Measurements from ENCODE around the gene GMDS.

GMDS gene

DNA sequence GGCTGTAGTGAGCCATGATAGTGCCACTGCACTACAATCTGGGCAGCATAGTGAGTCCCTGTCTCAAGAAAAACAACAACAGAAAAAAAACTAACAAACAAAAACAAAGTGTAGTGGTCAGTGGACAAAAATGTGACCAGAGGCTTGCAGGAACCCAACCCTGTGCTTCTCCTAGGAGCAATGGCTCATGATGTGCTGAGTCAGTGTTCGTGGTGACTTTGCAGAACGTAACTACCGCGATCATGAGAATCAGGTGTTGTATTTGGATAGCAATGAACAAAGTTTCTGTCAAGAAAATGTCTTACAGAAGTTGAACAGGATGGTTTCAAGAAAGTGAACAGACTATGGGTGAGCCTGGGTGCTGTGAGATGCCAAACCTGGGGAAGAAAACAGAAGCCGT is 654.2 kb downstream of the GMDS start:
- DNase-seq (ENCODE audit: low read depth) = no peak
- H3K4me3 ChIP-seq (ENCODE audit: low read depth, low read length) = no peak overlapping the region
- TF ChIP-seq, protein P1, sequence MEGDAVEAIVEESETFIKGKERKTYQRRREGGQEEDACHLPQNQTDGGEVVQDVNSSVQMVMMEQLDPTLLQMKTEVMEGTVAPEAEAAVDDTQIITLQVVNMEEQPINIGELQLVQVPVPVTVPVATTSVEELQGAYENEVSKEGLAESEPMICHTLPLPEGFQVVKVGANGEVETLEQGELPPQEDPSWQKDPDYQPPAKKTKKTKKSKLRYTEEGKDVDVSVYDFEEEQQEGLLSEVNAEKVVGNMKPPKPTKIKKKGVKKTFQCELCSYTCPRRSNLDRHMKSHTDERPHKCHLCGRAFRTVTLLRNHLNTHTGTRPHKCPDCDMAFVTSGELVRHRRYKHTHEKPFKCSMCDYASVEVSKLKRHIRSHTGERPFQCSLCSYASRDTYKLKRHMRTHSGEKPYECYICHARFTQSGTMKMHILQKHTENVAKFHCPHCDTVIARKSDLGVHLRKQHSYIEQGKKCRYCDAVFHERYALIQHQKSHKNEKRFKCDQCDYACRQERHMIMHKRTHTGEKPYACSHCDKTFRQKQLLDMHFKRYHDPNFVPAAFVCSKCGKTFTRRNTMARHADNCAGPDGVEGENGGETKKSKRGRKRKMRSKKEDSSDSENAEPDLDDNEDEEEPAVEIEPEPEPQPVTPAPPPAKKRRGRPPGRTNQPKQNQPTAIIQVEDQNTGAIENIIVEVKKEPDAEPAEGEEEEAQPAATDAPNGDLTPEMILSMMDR (IDR thresholded peaks at IDR 0.05; ENCODE audit: insufficient read depth, low read depth, low read length, missing control alignments) = no peak

DNA sequence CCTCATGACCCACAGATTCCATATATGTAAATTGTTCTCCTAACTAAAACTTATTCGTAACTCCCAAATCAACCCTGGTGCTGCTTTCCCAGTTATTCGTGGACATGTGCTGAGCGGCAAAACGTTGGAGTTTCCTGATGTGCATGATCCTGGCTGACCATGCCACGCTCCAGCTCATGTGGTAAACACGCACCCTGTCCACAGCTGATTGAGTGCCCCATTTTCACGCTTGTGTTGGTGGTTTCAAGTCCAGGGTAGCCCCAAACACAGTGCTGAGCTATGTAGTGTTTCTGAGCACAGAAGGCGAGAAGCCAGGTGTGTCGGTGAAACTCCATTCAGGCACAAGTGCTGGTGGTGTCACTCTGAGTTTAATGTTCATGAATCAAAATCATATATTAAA is 654.8 kb downstream of the GMDS start:
- TF ChIP-seq, protein P1 (IDR thresholded peaks at IDR 0.05; ENCODE audit: insufficient read depth, low read depth, low read length, missing control alignments) = no peak
- no peak overlapping the region for H3K4me3 ChIP-seq (ENCODE audit: low read depth, low read length)
- DNase-seq (ENCODE audit: low read depth) = no peak

DNA sequence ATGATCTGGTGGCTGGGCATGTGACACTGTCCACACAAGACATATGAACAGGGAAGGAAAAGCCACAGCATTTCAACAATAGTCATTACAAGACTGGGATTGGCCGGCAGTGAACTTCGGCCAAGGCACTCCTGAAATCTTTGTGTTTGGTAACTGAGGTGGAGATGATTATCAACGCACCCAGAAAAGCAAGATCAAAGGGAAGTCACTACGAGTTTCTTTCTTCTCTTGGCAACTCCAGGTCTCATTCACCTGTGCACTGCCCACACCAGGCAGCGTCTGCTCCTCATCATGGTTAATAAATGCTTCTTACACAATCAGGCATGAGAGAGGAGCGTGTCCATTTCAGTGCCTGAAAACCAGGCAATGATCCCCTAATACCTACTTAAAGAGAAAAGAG is 656.2 kb downstream of the GMDS start:
- TF ChIP-seq, protein P1 (IDR thresholded peaks at IDR 0.05; ENCODE audit: insufficient read depth, low read depth, low read length, missing control alignments) = no peak
- no peak for DNase-seq (ENCODE audit: low read depth)
- H3K4me3 ChIP-seq (ENCODE audit: low read depth, low read length) = no peak overlapping the region

DNA sequence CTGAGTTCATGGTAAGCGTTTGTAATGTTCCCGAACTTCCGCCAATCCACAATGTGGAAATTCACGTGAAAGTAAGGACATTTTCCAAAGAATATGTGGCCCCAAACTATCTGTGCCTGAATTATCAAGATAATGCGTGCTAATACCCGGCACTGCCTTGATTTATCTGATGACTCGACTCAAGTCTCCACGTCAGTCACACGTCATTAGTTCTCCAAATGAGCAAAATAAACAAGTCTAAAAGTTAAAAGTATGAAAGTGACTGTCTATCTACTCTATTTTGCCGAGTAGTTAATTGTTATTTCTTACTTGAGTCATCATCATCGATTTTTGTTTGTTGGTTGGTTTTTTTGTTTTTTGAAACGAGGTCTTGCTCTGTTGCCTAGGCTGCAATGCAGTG is 657.4 kb downstream of the GMDS start:
- DNase-seq (ENCODE audit: low read depth) = no peak
- TF ChIP-seq, protein P1 (IDR thresholded peaks at IDR 0.05; ENCODE audit: insufficient read depth, low read depth, low read length, missing control alignments) = no peak
- H3K4me3 ChIP-seq (ENCODE audit: low read depth, low read length) = no peak overlapping the region

DNA sequence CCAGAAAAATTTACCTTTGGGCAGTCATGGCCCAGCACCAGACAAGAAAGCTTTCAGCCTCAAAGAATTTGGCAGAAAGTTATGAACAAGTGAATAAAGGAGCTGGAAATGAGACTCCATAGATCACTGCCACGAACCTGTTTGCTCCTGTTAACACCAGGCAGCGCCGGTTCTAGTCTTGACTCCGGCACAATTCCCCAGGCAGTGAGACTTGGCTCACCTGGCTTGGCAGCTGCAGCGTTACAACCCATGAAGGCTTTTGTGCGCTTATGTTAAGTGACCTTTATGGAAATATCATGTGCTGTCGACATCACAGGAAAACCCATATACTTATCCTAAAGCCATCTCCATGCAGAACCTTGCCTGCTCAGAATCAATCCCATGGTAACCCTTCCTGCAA is 657.9 kb downstream of the GMDS start:
- H3K4me3 ChIP-seq (ENCODE audit: low read depth, low read length) = no peak overlapping the region
- TF ChIP-seq, protein P1 (IDR thresholded peaks at IDR 0.05; ENCODE audit: insufficient read depth, low read depth, low read length, missing control alignments) = no peak
- DNase-seq (ENCODE audit: low read depth) = no peak

DNA sequence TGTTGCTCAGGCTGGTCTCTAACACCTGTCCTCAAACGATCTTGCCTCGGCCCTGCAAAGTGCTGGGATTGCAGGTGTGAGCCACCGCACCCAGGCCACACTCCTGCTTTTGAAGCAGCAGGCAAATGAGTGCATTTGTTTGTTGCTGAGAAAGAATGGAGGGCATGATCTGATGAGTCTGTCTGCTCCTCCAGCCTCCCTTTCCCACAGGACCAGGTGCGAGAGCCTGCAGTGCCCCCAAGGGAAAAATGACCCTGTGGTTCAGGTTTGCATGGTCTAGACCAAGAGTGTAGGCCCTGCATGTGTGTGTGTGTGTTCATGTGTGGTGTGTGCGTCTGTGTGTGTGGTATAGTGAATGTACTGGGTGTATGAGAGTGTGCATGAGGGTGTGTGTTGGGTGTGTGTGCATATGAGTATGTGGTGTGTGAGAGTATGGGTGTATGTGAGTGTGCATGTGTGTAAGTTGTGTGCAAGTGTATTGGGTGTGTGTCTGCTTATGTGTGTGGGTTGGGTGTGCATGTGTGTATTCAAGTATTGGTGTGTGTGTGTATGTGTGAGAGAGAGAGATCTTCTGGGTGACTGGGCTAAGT is 658.4 kb downstream of the GMDS start:
- DNase-seq (ENCODE audit: low read depth) = no peak
- TF ChIP-seq, protein P1 (IDR thresholded peaks at IDR 0.05; ENCODE audit: insufficient read depth, low read depth, low read length, missing control alignments) = no peak

DNA sequence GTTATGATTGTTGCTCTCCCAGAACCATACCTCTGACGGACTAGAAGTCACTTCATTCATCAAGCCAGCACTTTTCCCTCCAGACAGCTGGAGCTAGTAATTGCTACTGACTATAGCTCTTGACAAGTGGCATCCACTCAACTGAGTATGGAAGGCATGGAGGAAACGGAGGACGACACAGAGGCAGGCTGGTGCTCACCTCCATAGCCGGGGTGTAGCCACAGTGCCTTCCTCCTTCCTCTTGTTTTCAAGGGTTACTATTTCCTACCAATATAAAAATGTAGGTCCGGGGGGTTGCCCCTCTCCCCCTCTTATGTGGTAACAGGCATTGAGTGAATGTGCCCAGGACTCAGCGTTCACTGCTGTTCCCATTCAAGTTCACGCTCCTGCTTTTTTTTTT is 659.1 kb downstream of the GMDS start:
- no peak for DNase-seq (ENCODE audit: low read depth)
- TF ChIP-seq, protein P1 (IDR thresholded peaks at IDR 0.05; ENCODE audit: insufficient read depth, low read depth, low read length, missing control alignments) = no peak
- H3K4me3 ChIP-seq (ENCODE audit: low read depth, low read length) = no peak overlapping the region

More for the DNA sequence above, 658.4 kb downstream of the GMDS start:
- no peak overlapping the region for H3K4me3 ChIP-seq (ENCODE audit: low read depth, low read length)
